Neuronal stem cell (in vitro differentiated cells): ENCODE measurements around the gene SELE.

Experiments used
- DNase-seq: peaks from one replicate; pipeline ENCODE4 v3.0.0-alpha.2; 2013; ENCODE audit warnings: low spot score
- H2AFZ ChIP-seq: one replicate; pipeline ENCODE4 v1.6.1; 2013; ENCODE audit warnings: mild to moderate bottlenecking, low read length, inconsistent platforms
- H2AK5ac ChIP-seq: 2 replicates; pipeline ENCODE4 v1.6.1; 2013; ENCODE audit warnings: low read depth, mild to moderate bottlenecking, inconsistent platforms, low read length, moderate library complexity, mixed read lengths
- H2BK120ac ChIP-seq: 2 replicates; pipeline ENCODE4 v1.6.1; 2013; ENCODE audit warnings: low read depth, mild to moderate bottlenecking, inconsistent platforms, low read length, moderate library complexity, mixed read lengths
- H2BK12ac ChIP-seq: one replicate; pipeline ENCODE4 v1.6.1; 2013; ENCODE audit warnings: low read length, inconsistent platforms
- H2BK15ac ChIP-seq: 2 replicates; pipeline ENCODE4 v1.6.1; 2013; ENCODE audit warnings: mild to moderate bottlenecking, low read length, inconsistent platforms, mixed read lengths
- H2BK5ac ChIP-seq: one replicate; pipeline ENCODE4 v1.6.1; 2013; ENCODE audit warnings: inconsistent platforms, mild to moderate bottlenecking, low read length, moderate library complexity
- H3K14ac ChIP-seq: one replicate; pipeline ENCODE4 v1.6.1; 2013; ENCODE audit warnings: low read length, inconsistent platforms
- H3K18ac ChIP-seq: 2 replicates; pipeline ENCODE4 v1.6.1; 2013; ENCODE audit warnings: low read length, inconsistent platforms
- H3K23ac ChIP-seq: 2 replicates; pipeline ENCODE4 v1.6.1; 2013; ENCODE audit warnings: low read depth, mild to moderate bottlenecking, mixed read lengths, low read length, inconsistent platforms; ENCODE audit not compliant: poor library complexity
- H3K27ac ChIP-seq: replicated peaks from 3 replicates; pipeline ENCODE4 v1.5.1; 2013; ENCODE audit warnings: low read length, inconsistent platforms
- H3K27me3 ChIP-seq, 3 experiments: 2 replicates each; pipeline ENCODE4 v1.6.1; 2013; ENCODE audit warnings: low read length in 3 of 3, mild to moderate bottlenecking in 2 of 3, inconsistent platforms in 1 of 3, low read depth in 1 of 3, mixed read lengths in 1 of 3, moderate library complexity in 1 of 3; ENCODE audit not compliant: control insufficient read depth in 3 of 3, insufficient read depth in 3 of 3
- H3K36me3 ChIP-seq, 2 donors: replicated peaks in 1 of 2; 2 replicates each; pipeline ENCODE4 v1.6.1; 2013; ENCODE audit warnings: low read length in 2 of 2; ENCODE audit not compliant: control insufficient read depth in 2 of 2, insufficient read depth in 2 of 2
- H3K4ac ChIP-seq: 2 replicates; pipeline ENCODE4 v1.6.1; 2013; ENCODE audit warnings: inconsistent platforms, mild to moderate bottlenecking, low read length, moderate library complexity
- H3K4me1 ChIP-seq, 2 donors: 1 replicate in 1 of 2; 2 replicates in 1 of 2; pipeline ENCODE4 v1.6.1; 2013; ENCODE audit warnings: low read length in 2 of 2, low read depth in 1 of 2; ENCODE audit not compliant: control insufficient read depth in 2 of 2, insufficient read depth in 1 of 2
- H3K4me2 ChIP-seq: one replicate; pipeline ENCODE4 v1.6.1; 2013; ENCODE audit warnings: mild to moderate bottlenecking, low read length, inconsistent platforms; ENCODE audit not compliant: insufficient read depth, poor library complexity, severe bottlenecking
- H3K4me3 ChIP-seq, 2 donors: 2 replicates each; pipeline ENCODE4 v1.5.1; 2013; ENCODE audit warnings: low read length in 2 of 2, mild to moderate bottlenecking in 2 of 2, inconsistent platforms in 1 of 2, moderate library complexity in 1 of 2
- H3K79me1 ChIP-seq: one replicate; pipeline ENCODE4 v1.6.1; 2013; ENCODE audit warnings: low read depth, mild to moderate bottlenecking, inconsistent platforms, low read length, moderate library complexity
- H3K9ac ChIP-seq: one replicate; pipeline ENCODE4 v1.6.1; 2013; ENCODE audit warnings: mild to moderate bottlenecking, low read depth, low read length, inconsistent platforms; ENCODE audit not compliant: poor library complexity
- H3K9me3 ChIP-seq, 2 donors: replicated peaks in 1 of 2; 2 replicates each; pipeline versions ENCODE3 to v1.6.1; 2013; ENCODE audit warnings: low read length in 2 of 2, mild to moderate bottlenecking in 2 of 2, inconsistent platforms in 1 of 2, low read depth in 1 of 2, mixed read lengths in 1 of 2, moderate library complexity in 1 of 2; ENCODE audit not compliant: control insufficient read depth in 2 of 2, insufficient read depth in 1 of 2
- H4K8ac ChIP-seq: one replicate; pipeline ENCODE4 v1.6.1; 2013; ENCODE audit warnings: low read depth, mild to moderate bottlenecking, inconsistent platforms, low read length, moderate library complexity
- H4K91ac ChIP-seq: one replicate; pipeline ENCODE4 v1.6.1; 2013; ENCODE audit warnings: low read length, low read depth, mild to moderate bottlenecking, inconsistent platforms; ENCODE audit not compliant: poor library complexity
- whole genome bisulfite sequencing, 2 donors: extraction: QIAGEN DNeasy Blood & Tissue Kit; methylation state at CpG; one replicate each; pipeline ENCODE4 v1.1.7; 2013; ENCODE audit warnings: missing lambda C conversion rate in 2 of 2, mixed read lengths in 1 of 2; ENCODE audit not compliant: insufficient read length in 2 of 2, insufficient replicate concordance in 1 of 2; ENCODE audit errors: extremely low coverage in 2 of 2; 5-methylcytosine and 5-hydroxymethylcytosine counted together

Gene SELE

DNA sequence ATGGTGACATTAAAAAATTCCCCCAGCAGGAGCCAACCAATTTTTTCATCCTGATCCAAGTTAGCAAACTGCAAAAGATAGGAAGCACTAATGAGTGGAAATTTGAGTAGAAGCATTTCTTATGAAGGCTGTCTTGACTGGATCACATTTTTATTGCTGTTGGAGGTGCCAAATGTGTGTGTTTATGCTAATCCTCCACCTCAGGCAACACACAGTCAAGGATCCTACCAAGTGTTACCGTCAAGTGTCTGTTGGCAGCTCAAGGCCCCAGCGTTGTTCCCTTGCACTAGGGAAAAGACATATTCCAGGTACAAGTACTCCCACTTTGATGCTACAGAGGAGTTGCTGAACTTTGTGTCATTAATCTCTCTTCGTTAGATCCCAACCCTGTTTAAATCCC lies 42.6 kb upstream of the SELE start:
- no peak overlapping the region for H3K4me3 ChIP-seq
- H3K27me3 ChIP-seq = no peaks in the 10 kb centered on the region
- WGBS, 2 donors = no CpG with 5 or more reads among the region's 3 CpGs

DNA sequence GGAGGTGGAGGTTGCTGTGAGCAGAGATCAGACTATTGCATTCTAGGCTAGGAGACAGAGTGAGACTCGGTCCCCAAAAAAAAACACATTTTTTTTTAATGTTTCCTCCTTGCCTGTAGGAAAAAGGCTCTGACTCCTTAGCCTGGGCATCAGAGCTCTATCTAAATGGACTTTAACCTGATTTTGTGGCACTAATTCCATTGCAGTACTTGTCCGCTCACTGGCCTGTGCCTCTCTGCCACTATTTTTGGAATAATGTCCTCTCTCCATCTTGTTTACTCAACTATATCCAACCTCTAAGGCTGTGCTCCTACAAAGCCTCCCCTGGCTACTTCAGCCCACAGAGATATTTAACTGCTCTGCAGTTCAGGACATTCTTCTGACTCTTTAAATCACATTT lies 34.3 kb upstream of the SELE start:
- no peaks in the 10 kb centered on the region for H3K9me3 ChIP-seq
- H4K91ac ChIP-seq = no peak overlapping the region
- no peak overlapping the region for H3K9ac ChIP-seq
- no CpG with 5 or more reads among the region's 2 CpGs for WGBS, 2 donors
- no peak overlapping the region for H2BK120ac ChIP-seq
- no peak overlapping the region for H3K23ac ChIP-seq
- no peak for DNase-seq
- no peak overlapping the region for H3K4me2 ChIP-seq
- H3K14ac ChIP-seq = no peak overlapping the region
- no peaks in the 10 kb centered on the region for H3K79me1 ChIP-seq
- H2BK5ac ChIP-seq = no peak overlapping the region
- H3K36me3 ChIP-seq = no peaks in the 10 kb centered on the region
- H3K4me1 ChIP-seq = no peaks in the 10 kb centered on the region
- no peak overlapping the region for H3K4me3 ChIP-seq
- H4K8ac ChIP-seq = no peak overlapping the region
- H2BK15ac ChIP-seq = no peak overlapping the region
- no peak overlapping the region for H3K4ac ChIP-seq
- H3K18ac ChIP-seq = no peak overlapping the region
- H2AFZ ChIP-seq = no peak overlapping the region
- no peak overlapping the region for H3K27ac ChIP-seq
- no peak overlapping the region for H2AK5ac ChIP-seq
- no peak overlapping the region for H2BK12ac ChIP-seq
- H3K27me3 ChIP-seq = peaks cover 0 to 2% (median 0%) of the 10 kb centered on the region in 3 experiments

More for the DNA sequence above, 42.6 kb upstream of the SELE start:
- DNase-seq = no peak
- Histone ChIP-seq H2BK5ac (no peak overlapping the region), H3K4me2 (no peak overlapping the region), H3K27ac (no peak overlapping the region), H2AFZ (no peak overlapping the region), H3K4me1 (no peaks in the 10 kb centered on the region), H3K4ac (no peak overlapping the region), H3K9me3 (no peaks in the 10 kb centered on the region), H3K23ac (no peak overlapping the region), H3K36me3 (no peaks in the 10 kb centered on the region), H3K79me1 (no peaks in the 10 kb centered on the region), H2BK12ac (no peak overlapping the region), H3K14ac (no peak overlapping the region), H3K18ac (no peak overlapping the region), H3K9ac (no peak overlapping the region), H2BK120ac (no peak overlapping the region), H2AK5ac (no peak overlapping the region), H2BK15ac (no peak overlapping the region), H4K8ac (no peak overlapping the region), H4K91ac (no peak overlapping the region)

DNA sequence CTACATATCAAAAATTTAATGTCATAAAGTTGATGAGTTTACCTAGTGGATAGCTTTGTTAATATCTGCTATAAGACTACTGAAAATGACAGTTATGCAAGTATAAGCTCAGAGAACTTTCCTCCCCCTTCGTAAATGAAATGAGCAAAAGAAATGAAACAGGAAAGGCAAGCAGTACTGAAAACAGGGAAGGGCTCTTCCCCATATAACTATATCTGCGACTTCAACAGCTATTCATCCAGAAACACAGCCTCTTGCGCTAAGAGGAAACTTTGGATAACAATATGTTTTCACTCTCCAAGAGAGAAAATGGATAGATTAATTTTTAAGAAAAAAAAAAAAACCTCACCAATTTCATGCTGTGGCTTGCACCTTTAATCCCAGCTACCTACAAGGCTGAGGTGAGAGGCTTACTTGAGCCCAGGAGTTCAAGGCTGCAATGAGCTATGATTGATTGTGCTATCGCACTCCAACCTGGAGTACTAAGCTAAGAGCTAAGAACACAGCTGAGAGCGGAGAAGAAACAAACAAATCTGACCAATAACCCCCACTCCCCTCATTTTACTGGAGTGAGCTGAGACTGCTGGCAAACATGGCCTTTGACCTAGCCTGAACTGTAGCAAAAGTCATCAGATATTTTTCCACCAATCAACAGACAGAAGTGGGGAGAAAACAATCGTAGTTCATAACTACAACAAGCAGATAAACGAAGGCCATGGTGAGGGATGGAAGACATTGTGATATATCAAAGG lies 31.9 kb upstream of the SELE start:
- no peak overlapping the region for H3K23ac ChIP-seq
- peaks cover 0 to 2% (median 0%) of the 10 kb centered on the region in 3 experiments for H3K27me3 ChIP-seq

DNA sequence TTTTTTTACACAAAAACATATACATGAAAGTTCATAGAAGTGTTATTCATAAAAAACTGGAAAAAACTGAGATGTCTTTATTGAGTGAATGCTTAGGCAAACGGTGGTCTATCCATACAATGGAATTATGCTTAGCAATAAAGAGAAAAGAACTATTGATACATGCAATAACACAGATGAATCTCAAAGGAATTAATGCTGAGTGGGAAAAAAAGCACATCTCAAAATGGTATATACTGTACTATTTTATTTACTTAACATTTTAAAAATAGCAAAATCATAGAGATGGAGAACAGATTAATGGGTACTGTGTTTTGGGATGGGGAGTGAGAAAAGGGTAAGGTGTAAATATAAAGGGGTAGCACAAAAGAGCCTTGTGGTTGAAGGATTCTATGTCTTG lies 31.0 kb upstream of the SELE start:
- H2BK5ac ChIP-seq = no peak overlapping the region
- H3K9ac ChIP-seq = no peak overlapping the region
- no peak overlapping the region for H3K18ac ChIP-seq
- no peak for DNase-seq
- no peak overlapping the region for H2BK12ac ChIP-seq
- H3K4ac ChIP-seq = no peak overlapping the region
- H2AK5ac ChIP-seq = no peak overlapping the region
- no CpG with 5 or more reads among the region's 1 CpG for WGBS, 2 donors
- H3K79me1 ChIP-seq = no peaks in the 10 kb centered on the region
- H3K4me3 ChIP-seq = no peak overlapping the region
- no peaks in the 10 kb centered on the region for H3K4me1 ChIP-seq
- H3K27me3 ChIP-seq = peaks cover 0 to 2% (median 0%) of the 10 kb centered on the region in 3 experiments
- no peaks in the 10 kb centered on the region for H3K36me3 ChIP-seq
- no peak overlapping the region for H4K8ac ChIP-seq
- H2AFZ ChIP-seq = no peak overlapping the region
- no peak overlapping the region for H2BK15ac ChIP-seq
- no peak overlapping the region for H3K23ac ChIP-seq
- no peaks in the 10 kb centered on the region for H3K9me3 ChIP-seq
- no peak overlapping the region for H3K4me2 ChIP-seq
- no peak overlapping the region for H4K91ac ChIP-seq
- no peak overlapping the region for H2BK120ac ChIP-seq
- no peak overlapping the region for H3K14ac ChIP-seq
- H3K27ac ChIP-seq = no peak overlapping the region

More for the DNA sequence above, 31.9 kb upstream of the SELE start:
- no peak overlapping the region for H2BK12ac ChIP-seq
- H4K8ac ChIP-seq = no peak overlapping the region
- no peak for DNase-seq
- no peaks in the 10 kb centered on the region for H3K79me1 ChIP-seq
- no peak overlapping the region for H3K18ac ChIP-seq
- no peaks in the 10 kb centered on the region for H3K36me3 ChIP-seq
- H3K4me1 ChIP-seq = no peaks in the 10 kb centered on the region
- H3K27ac ChIP-seq = no peak overlapping the region
- no peak overlapping the region for H2BK120ac ChIP-seq
- no CpG with 5 or more reads among the region's 7 CpGs for WGBS, 2 donors
- no peak overlapping the region for H2BK15ac ChIP-seq
- H3K4me3 ChIP-seq = no peak overlapping the region
- no peak overlapping the region for H3K14ac ChIP-seq
- no peaks in the 10 kb centered on the region for H3K9me3 ChIP-seq
- H3K9ac ChIP-seq = no peak overlapping the region
- H2AK5ac ChIP-seq = no peak overlapping the region
- H2AFZ ChIP-seq = no peak overlapping the region
- no peak overlapping the region for H3K4ac ChIP-seq
- no peak overlapping the region for H3K4me2 ChIP-seq
- H2BK5ac ChIP-seq = no peak overlapping the region
- no peak overlapping the region for H4K91ac ChIP-seq
